ENCODE measurements around the gene AFG3L2.

Gene AFG3L2

DNA sequence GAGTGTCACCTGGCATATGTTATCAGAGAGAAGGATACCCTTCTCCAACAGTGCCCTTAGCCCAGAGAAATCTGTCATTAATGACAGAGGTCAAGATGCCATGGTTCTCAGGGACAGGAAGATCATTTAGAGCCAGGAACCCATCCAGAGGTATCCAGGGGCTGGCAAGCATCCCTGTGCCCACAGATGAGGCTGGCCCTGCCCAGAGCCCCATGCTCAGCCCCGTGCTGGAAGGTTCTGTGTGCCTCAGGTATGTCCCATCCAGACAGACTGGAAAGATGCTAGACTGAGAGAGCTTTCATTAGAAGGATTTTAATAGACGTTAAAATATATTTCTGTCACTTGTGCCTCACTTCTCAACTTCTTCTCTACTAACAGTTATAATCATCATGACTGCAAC is 77.2 kb downstream of the AFG3L2 start:
- Histone ChIP-seq H3K4me3 (ENCODE audit: low read depth in 1 of 2, low read length in 1 of 2) (no peak overlapping the region), H3K9me3 (no peaks in the 10 kb centered on the region), H3K4me1 (ENCODE audit: control insufficient read depth in 1 of 2, insufficient read depth in 1 of 2, low read depth in 1 of 2, low read length in 1 of 2) (no peaks in the 10 kb centered on the region), H3K27ac (no peak overlapping the region), H3K36me3 (no peaks in the 10 kb centered on the region), H3K27me3 (peaks cover 7% of the 10 kb centered on the region)
- TF ChIP-seq, protein P1, sequence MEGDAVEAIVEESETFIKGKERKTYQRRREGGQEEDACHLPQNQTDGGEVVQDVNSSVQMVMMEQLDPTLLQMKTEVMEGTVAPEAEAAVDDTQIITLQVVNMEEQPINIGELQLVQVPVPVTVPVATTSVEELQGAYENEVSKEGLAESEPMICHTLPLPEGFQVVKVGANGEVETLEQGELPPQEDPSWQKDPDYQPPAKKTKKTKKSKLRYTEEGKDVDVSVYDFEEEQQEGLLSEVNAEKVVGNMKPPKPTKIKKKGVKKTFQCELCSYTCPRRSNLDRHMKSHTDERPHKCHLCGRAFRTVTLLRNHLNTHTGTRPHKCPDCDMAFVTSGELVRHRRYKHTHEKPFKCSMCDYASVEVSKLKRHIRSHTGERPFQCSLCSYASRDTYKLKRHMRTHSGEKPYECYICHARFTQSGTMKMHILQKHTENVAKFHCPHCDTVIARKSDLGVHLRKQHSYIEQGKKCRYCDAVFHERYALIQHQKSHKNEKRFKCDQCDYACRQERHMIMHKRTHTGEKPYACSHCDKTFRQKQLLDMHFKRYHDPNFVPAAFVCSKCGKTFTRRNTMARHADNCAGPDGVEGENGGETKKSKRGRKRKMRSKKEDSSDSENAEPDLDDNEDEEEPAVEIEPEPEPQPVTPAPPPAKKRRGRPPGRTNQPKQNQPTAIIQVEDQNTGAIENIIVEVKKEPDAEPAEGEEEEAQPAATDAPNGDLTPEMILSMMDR (IDR thresholded peaks at IDR 0.05), result no peak

DNA sequence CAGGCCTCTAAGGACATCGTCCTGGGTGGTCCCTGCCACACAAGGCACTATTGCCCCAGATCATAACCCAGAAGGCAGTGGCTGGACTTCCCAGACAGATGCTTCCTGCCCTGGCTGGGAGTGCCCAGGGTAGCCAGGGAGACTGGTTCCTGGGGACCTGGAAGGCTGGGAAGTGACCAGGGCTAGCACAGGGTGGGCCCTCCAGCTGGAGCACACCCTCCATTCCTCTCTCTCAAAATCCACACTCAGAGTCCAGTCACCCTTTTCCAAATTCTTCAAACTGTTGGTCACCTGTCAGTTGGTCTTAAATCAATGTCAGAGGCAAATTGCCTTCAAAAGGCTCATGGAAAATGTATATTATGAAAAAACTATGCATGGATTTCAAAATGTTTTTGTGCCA is 80.6 kb downstream of the AFG3L2 start:
- no peaks in the 10 kb centered on the region for H3K9me3 ChIP-seq
- H3K27ac ChIP-seq, result no peak overlapping the region
- no peaks in the 10 kb centered on the region for H3K4me1 ChIP-seq (ENCODE audit: control insufficient read depth in 1 of 2, insufficient read depth in 1 of 2, low read depth in 1 of 2, low read length in 1 of 2)
- H3K36me3 ChIP-seq, result no peaks in the 10 kb centered on the region
- no peak overlapping the region for H3K4me3 ChIP-seq (ENCODE audit: low read depth in 1 of 2, low read length in 1 of 2)
- H3K27me3 ChIP-seq, result peaks cover 4% of the 10 kb centered on the region
- TF ChIP-seq, protein P1 (IDR thresholded peaks at IDR 0.05), result no peak

DNA sequence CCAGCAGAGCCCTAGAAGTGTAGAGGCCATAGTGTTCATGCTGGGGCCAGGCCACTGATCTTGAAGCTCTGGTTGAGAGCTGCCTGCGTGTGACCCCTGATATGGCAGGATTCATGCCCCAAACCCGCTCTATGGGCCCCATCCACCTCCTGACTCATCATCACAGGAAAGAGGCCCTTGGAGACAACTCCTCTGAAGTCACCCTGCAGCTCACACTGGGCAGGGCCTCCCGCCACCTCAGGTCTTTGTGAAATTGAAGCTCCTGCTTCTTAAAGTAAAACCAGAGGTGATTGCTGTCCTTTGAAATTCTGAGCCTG is 81.0 kb downstream of the AFG3L2 start:
- H3K4me3 ChIP-seq (ENCODE audit: low read depth in 1 of 2, low read length in 1 of 2), result no peak overlapping the region
- no peaks in the 10 kb centered on the region for H3K36me3 ChIP-seq
- TF ChIP-seq, protein P1 (IDR thresholded peaks at IDR 0.05), result no peak
- H3K4me1 ChIP-seq (ENCODE audit: control insufficient read depth in 1 of 2, insufficient read depth in 1 of 2, low read depth in 1 of 2, low read length in 1 of 2), result no peaks in the 10 kb centered on the region
- H3K27me3 ChIP-seq, result peaks cover 4% of the 10 kb centered on the region
- H3K27ac ChIP-seq, result no peak overlapping the region
- no peaks in the 10 kb centered on the region for H3K9me3 ChIP-seq

DNA sequence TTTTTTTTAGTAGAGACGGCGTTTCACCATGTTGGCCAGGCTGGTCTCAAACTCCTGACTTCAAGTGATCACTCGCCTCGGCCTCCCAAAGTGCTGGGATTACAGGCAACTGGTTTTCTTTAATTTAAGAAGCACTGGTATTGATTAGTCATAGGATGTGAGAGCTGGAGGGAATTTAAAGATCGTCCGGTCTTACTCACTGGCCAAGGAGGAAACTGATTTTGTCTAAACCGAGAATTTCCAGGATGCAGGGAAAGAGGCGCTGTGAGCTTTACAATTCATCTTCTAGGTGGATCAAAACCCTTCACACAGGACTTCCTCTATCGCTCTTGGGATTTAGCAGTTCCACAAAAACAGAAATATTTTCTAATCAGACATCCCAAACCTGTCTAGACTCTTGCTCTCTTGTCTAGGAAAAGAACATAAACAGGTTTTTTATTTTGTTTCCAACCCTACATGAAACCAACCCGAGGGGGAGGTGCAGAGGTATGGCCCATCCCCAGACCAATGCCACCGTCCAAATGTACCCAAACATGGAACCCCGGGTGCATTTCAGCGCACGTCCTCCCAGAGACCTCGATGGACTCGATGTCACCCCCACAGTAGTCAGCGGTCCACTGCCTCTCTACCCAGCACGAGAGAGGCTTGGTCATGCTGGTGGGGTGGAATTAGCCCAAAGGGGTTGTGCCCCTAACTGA is 81.5 kb downstream of the AFG3L2 start:
- Histone ChIP-seq H3K9me3 (no peaks in the 10 kb centered on the region), H3K27ac (no peak overlapping the region), H3K36me3 (no peaks in the 10 kb centered on the region), H3K4me3 (ENCODE audit: low read depth in 1 of 2, low read length in 1 of 2) (no peak overlapping the region), H3K4me1 (ENCODE audit: control insufficient read depth in 1 of 2, insufficient read depth in 1 of 2, low read depth in 1 of 2, low read length in 1 of 2) (no peaks in the 10 kb centered on the region), H3K27me3 (peaks cover 4% of the 10 kb centered on the region)
- TF ChIP-seq, protein P1 (IDR thresholded peaks at IDR 0.05), result no peak

DNA sequence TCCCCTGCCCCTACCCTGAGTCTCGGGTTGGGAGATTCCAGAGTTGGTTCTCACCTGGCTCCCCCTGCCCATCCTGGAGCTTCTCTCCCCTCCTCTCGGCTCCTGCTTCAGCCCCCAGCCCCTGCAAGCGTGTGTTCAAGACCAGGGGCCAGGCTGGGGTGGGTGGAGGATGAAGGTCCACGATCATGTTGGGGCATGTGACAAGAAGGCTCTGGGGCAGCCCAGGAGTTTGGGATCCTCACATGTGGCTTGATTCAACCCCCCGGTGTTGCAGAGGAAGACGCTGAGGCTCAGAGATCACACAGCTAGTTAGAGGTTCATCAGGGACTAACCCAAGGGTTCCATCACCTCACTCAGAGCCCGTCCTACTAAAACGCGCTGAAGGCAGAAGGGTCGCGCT is 83.2 kb downstream of the AFG3L2 start:
- Histone ChIP-seq H3K4me3 (ENCODE audit: low read depth in 1 of 2, low read length in 1 of 2) (no peak overlapping the region), H3K9me3 (no peaks in the 10 kb centered on the region), H3K36me3 (no peaks in the 10 kb centered on the region), H3K27ac (no peak overlapping the region), H3K27me3 (peaks cover 19% of the 10 kb centered on the region), H3K4me1 (ENCODE audit: control insufficient read depth in 1 of 2, insufficient read depth in 1 of 2, low read depth in 1 of 2, low read length in 1 of 2) (no peaks in the 10 kb centered on the region)
- TF ChIP-seq, protein P1 (IDR thresholded peaks at IDR 0.05), result no peak

DNA sequence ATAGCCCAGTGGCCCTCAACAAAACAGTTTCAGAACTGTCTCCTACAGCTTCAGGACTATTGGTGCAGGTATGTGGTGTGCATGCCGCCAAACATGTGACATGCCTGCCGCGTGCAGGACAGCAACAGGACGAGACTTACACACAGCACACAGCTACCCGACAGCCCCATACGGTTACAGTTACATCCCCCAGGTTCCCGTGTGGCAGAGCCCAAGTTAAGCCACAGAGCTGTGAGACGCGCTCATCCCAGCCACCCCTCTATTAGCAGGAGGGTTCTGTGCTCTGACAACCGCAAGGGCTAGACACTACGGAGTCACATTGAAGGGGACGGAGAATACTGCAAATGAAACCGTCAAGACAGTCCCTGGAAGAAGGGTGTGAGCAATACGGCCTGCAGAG is 85.3 kb downstream of the AFG3L2 start:
- no peaks in the 10 kb centered on the region for H3K4me1 ChIP-seq (ENCODE audit: control insufficient read depth in 1 of 2, insufficient read depth in 1 of 2, low read depth in 1 of 2, low read length in 1 of 2)
- H3K27ac ChIP-seq, result no peak overlapping the region
- no peaks in the 10 kb centered on the region for H3K36me3 ChIP-seq
- TF ChIP-seq, protein P1 (IDR thresholded peaks at IDR 0.05), result no peak
- no peak overlapping the region for H3K4me3 ChIP-seq (ENCODE audit: low read depth in 1 of 2, low read length in 1 of 2)
- no peaks in the 10 kb centered on the region for H3K9me3 ChIP-seq
- peaks cover 41% of the 10 kb centered on the region for H3K27me3 ChIP-seq
